Astrocyte (in vitro differentiated cells and primary cell): ENCODE measurements around the gene GABRP. TPM values are rescaled to one million over a fixed set of nuclear protein-coding genes. Genes with fewer than 3 reads are reported as not detected.

Source experiments
- DNase-seq: peaks from one replicate; pipeline ENCODE4 v3.0.0-alpha.2; 2010; ENCODE audit warnings: low read depth
- FAIRE-seq: peaks from 2 replicates; lab custom pipeline; 2011; peaks lifted over from hg19 to GRCh38; lab: Jason Lieb, UNC
- H2AFZ ChIP-seq: 2 replicates; pipeline ENCODE4 v1.6.0; 2012; ENCODE audit warnings: low read depth, low read length, inconsistent platforms
- H3K27ac ChIP-seq: 2 replicates; pipeline ENCODE4 v1.5.1; 2011; ENCODE audit warnings: low read depth, low read length, inconsistent platforms
- H3K27me3 ChIP-seq: 2 replicates; pipeline ENCODE4 v1.6.0; 2011; ENCODE audit warnings: low read length, inconsistent platforms; ENCODE audit not compliant: insufficient read depth
- H3K36me3 ChIP-seq: 2 replicates; pipeline ENCODE4 v1.5.1; 2011; ENCODE audit warnings: low read length, inconsistent platforms; ENCODE audit not compliant: insufficient read depth
- H3K4me1 ChIP-seq: 2 replicates; pipeline ENCODE4 v1.5.1; 2011; ENCODE audit warnings: low read length, inconsistent platforms; ENCODE audit not compliant: insufficient read depth
- H3K4me2 ChIP-seq: 2 replicates; pipeline ENCODE4 v1.6.0; 2012; ENCODE audit warnings: low read length, inconsistent platforms
- H3K4me3 ChIP-seq: 2 replicates; pipeline ENCODE4 v1.5.1; 2011; ENCODE audit warnings: low read depth, mild to moderate bottlenecking, low read length, inconsistent platforms; ENCODE audit not compliant: insufficient read depth
- H3K79me2 ChIP-seq: 2 replicates; pipeline ENCODE4 v1.6.0; 2012; ENCODE audit warnings: mild to moderate bottlenecking, low read length, inconsistent platforms; ENCODE audit not compliant: insufficient read depth
- H3K9ac ChIP-seq: 2 replicates; pipeline ENCODE4 v1.6.0; 2012; ENCODE audit warnings: mild to moderate bottlenecking, low read length, inconsistent platforms
- H3K9me3 ChIP-seq: 2 replicates; pipeline ENCODE4 v1.5.1; 2012; ENCODE audit warnings: low read depth, mild to moderate bottlenecking, low read length, inconsistent platforms; ENCODE audit not compliant: insufficient read depth
- H4K20me1 ChIP-seq: 2 replicates; pipeline ENCODE4 v1.6.0; 2012; ENCODE audit warnings: low read length, inconsistent platforms; ENCODE audit not compliant: insufficient read depth
- H3K27ac Mint-ChIP-seq: one replicate; pipeline ENCODE4 v1.8.0; 2021; ENCODE audit warnings: mild to moderate bottlenecking, mixed read lengths; ENCODE audit not compliant: unreplicated experiment
- H3K27me3 Mint-ChIP-seq: one replicate; pipeline ENCODE4 v1.8.0; 2021; ENCODE audit warnings: low read depth, mixed read lengths; ENCODE audit not compliant: unreplicated experiment
- H3K36me3 Mint-ChIP-seq: one replicate; pipeline ENCODE4 v1.8.0; 2021; ENCODE audit warnings: low read depth, mixed read lengths; ENCODE audit not compliant: unreplicated experiment
- H3K4me1 Mint-ChIP-seq: one replicate; pipeline ENCODE4 v1.8.0; 2021; ENCODE audit warnings: low read depth, mixed read lengths; ENCODE audit not compliant: unreplicated experiment
- H3K4me3 Mint-ChIP-seq: one replicate; pipeline ENCODE4 v1.8.0; 2021; ENCODE audit warnings: mild to moderate bottlenecking, moderate library complexity, mixed read lengths; ENCODE audit not compliant: unreplicated experiment
- H3K9me3 Mint-ChIP-seq: one replicate; pipeline ENCODE4 v1.8.0; 2021; ENCODE audit warnings: mild to moderate bottlenecking, mixed read lengths; ENCODE audit not compliant: unreplicated experiment
- EZH2 ChIP-seq: IDR thresholded peaks from 2 replicates; pipeline ENCODE4 v1.6.1; 2012; ENCODE audit warnings: mild to moderate bottlenecking, low read length, inconsistent platforms; ENCODE audit not compliant: insufficient read depth
- total RNA-seq: library from RNA; stranded (reverse); gene quantifications from 2 replicates; pipeline ENCODE4 v1.2.1, GENCODE V29; 2021
- TF ChIP-seq, protein P1 (sequence below): IDR thresholded peaks from 2 replicates; pipeline ENCODE4 v1.5.1; 2011; ENCODE audit warnings: low read depth, mild to moderate bottlenecking, inconsistent platforms, low read length, moderate library complexity; ENCODE audit not compliant: insufficient read depth

GABRP gene
- total RNA-seq, 1 donor from 2014 or later = 0.45 TPM

- Histone ChIP-seq H3K36me3 (no peaks in the 10 kb centered on the region), H3K27ac (no peak overlapping the region)
- no peak for FAIRE-seq
Measured at GRCh38 chr5:170860415-170860814, 76.9 kb downstream of the GABRP start.

DNA sequence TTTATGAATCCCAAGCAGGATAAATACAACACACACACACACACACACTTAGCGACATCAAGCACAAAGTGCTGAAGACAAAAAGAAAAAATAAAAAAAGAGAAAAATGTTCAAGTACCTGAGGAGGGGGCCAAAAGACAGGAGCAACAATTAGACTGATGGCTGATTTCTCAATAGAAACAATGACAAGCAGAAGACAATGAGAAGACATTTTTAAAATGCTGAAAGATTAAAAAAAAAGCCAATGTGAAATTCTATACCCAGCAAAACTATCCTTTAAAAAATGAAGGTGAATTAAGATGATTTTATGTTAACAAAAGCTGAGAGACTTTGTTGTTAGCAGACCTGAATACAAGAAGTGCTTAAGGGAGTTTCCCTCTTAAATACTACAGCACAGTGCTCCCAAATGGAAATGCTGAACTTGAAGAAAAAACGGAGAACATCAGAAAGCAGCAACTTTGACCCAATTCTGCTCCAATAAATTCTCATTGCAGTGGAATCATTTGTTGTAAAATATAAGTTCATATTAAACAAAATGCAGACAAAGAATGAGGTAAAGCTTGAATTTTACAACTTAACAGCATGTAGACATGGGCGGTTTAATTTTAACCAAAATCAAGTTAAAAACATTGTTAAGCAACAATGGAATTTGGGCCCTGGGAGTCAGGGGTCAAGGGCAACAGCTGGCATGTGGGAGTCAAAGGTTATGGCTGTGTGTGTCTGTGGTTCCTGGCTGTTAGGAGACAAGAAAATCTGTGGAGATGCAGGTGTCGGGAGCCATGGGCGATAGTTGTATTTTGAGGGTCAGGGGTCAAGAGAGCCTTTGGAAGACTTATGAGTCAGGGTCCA, 77.5 kb downstream of the GABRP start:
- H3K27me3 Mint-ChIP-seq = no peaks in the 10 kb centered on the region
- TF ChIP-seq, protein P1, sequence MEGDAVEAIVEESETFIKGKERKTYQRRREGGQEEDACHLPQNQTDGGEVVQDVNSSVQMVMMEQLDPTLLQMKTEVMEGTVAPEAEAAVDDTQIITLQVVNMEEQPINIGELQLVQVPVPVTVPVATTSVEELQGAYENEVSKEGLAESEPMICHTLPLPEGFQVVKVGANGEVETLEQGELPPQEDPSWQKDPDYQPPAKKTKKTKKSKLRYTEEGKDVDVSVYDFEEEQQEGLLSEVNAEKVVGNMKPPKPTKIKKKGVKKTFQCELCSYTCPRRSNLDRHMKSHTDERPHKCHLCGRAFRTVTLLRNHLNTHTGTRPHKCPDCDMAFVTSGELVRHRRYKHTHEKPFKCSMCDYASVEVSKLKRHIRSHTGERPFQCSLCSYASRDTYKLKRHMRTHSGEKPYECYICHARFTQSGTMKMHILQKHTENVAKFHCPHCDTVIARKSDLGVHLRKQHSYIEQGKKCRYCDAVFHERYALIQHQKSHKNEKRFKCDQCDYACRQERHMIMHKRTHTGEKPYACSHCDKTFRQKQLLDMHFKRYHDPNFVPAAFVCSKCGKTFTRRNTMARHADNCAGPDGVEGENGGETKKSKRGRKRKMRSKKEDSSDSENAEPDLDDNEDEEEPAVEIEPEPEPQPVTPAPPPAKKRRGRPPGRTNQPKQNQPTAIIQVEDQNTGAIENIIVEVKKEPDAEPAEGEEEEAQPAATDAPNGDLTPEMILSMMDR = no peak
- TF ChIP-seq EZH2 = no peak
- no peaks in the 10 kb centered on the region for H3K27me3 ChIP-seq
- peaks cover 14% of the 10 kb centered on the region for H3K4me1 ChIP-seq
- no peak overlapping the region for H2AFZ ChIP-seq
- peak overlapping the region; percentile 81 for H3K27ac Mint-ChIP-seq
- peaks cover 14% of the 10 kb centered on the region for H4K20me1 ChIP-seq
- H3K4me3 ChIP-seq = no peak overlapping the region
- FAIRE-seq (no peak), DNase-seq (no peak)
- peaks cover 19% of the 10 kb centered on the region for H3K4me1 Mint-ChIP-seq
- H3K9me3 Mint-ChIP-seq = peaks cover 13% of the 10 kb centered on the region
- peaks cover 4% of the 10 kb centered on the region for H3K9me3 ChIP-seq
- no peak overlapping the region for H3K9ac ChIP-seq
- H3K4me3 Mint-ChIP-seq = peak overlapping the region; percentile 82
- H3K27ac ChIP-seq = no peak overlapping the region
- no peaks in the 10 kb centered on the region for H3K36me3 ChIP-seq
- no peak overlapping the region for H3K4me2 ChIP-seq
- H3K79me2 ChIP-seq = peaks cover 31% of the 10 kb centered on the region
- H3K36me3 Mint-ChIP-seq = no peaks in the 10 kb centered on the region

More at GRCh38 chr5:170860415-170860814, 76.9 kb downstream of the GABRP start:
- Mint-ChIP-seq H3K4me1 (peaks cover 19% of the 10 kb centered on the region), H3K4me3 (peak overlapping the region; percentile 82), H3K27ac (no peak overlapping the region), H3K27me3 (no peaks in the 10 kb centered on the region), H3K36me3 (no peaks in the 10 kb centered on the region), H3K9me3 (peaks cover 13% of the 10 kb centered on the region)
- H3K27me3 ChIP-seq = no peaks in the 10 kb centered on the region
- no peak overlapping the region for H2AFZ ChIP-seq
- DNase-seq = no peak
- H3K9ac ChIP-seq = no peak overlapping the region
- H3K4me3 ChIP-seq = no peak overlapping the region
- H3K9me3 ChIP-seq = peaks cover 4% of the 10 kb centered on the region
- no peak overlapping the region for H3K4me2 ChIP-seq
- H4K20me1 ChIP-seq = peaks cover 13% of the 10 kb centered on the region
- H3K79me2 ChIP-seq = peaks cover 25% of the 10 kb centered on the region
- H3K4me1 ChIP-seq = peaks cover 14% of the 10 kb centered on the region
- TF ChIP-seq, protein P1 = no peak
- TF ChIP-seq EZH2 = no peak

GRCh38 chr5:170861667-170861916, 78.1 kb downstream of the GABRP start:
- FAIRE-seq = no peak
- peak overlapping the region; percentile 76 for H3K4me3 ChIP-seq
- TF ChIP-seq, protein P1 = no peak
- TF ChIP-seq EZH2 = no peak
- H3K36me3 ChIP-seq = no peaks in the 10 kb centered on the region
- Mint-ChIP-seq H3K27me3 (no peaks in the 10 kb centered on the region), H3K9me3 (peaks cover 13% of the 10 kb centered on the region), H3K4me3 (peak overlapping the region; percentile 82), H3K36me3 (no peaks in the 10 kb centered on the region), H3K4me1 (peaks cover 19% of the 10 kb centered on the region), H3K27ac (peak overlapping the region; percentile 81)
- H4K20me1 ChIP-seq = peaks cover 16% of the 10 kb centered on the region
- peak overlapping the region; percentile 87 for H3K9ac ChIP-seq
- H3K4me2 ChIP-seq = peak overlapping the region; percentile 91
- H3K79me2 ChIP-seq = peaks cover 36% of the 10 kb centered on the region
- H3K4me1 ChIP-seq = peaks cover 14% of the 10 kb centered on the region
- H3K9me3 ChIP-seq = peaks cover 4% of the 10 kb centered on the region
- no peaks in the 10 kb centered on the region for H3K27me3 ChIP-seq
- no peak for DNase-seq
- peak overlapping the region; percentile 91 for H2AFZ ChIP-seq
- no peak overlapping the region for H3K27ac ChIP-seq
